ENCODE results near the gene GALNT17.
A peak's percentile ranks its signal among the peaks of the same experiment; 100 is the strongest.

GALNT17 gene

GRCh38 chr7:71325151-71325550 lies 193.2 kb downstream of the GALNT17 start:
- no peak overlapping the region for H3K4me3 ChIP-seq (ENCODE audit: low read depth in 1 of 2, low read length in 2 of 2)
- H3K36me3 ChIP-seq (ENCODE audit: insufficient read depth, low read length) = no peaks in the 10 kb centered on the region
- no peaks in the 10 kb centered on the region for H3K9me3 ChIP-seq (ENCODE audit: low read length)
- no peak overlapping the region for H3K9ac ChIP-seq (ENCODE audit: low read length)
- no peaks in the 10 kb centered on the region for H3K27me3 ChIP-seq (ENCODE audit: control insufficient read depth in 1 of 2, insufficient read depth in 2 of 2, low read length in 2 of 2)
- no peaks in the 10 kb centered on the region for H3K4me1 ChIP-seq (ENCODE audit: insufficient read depth, low read length)
- no peak overlapping the region for H3K27ac ChIP-seq (ENCODE audit: low read depth, low read length)

- Histone ChIP-seq H3K27ac (ENCODE audit: low read depth, low read length) (no peak overlapping the region), H3K9me3 (ENCODE audit: low read length) (no peaks in the 10 kb centered on the region), H3K36me3 (ENCODE audit: insufficient read depth, low read length) (no peaks in the 10 kb centered on the region)
Measured at GRCh38 chr7:71326595-71326994, 194.7 kb downstream of the GALNT17 start.

GRCh38 chr7:71327946-71328345 lies 196.0 kb downstream of the GALNT17 start:
- Histone ChIP-seq H3K4me3 (ENCODE audit: low read depth in 1 of 2, low read length in 2 of 2) (no peak overlapping the region), H3K27ac (ENCODE audit: low read depth, low read length) (no peak overlapping the region), H3K27me3 (ENCODE audit: control insufficient read depth in 1 of 2, insufficient read depth in 2 of 2, low read length in 2 of 2) (no peaks in the 10 kb centered on the region)

More at GRCh38 chr7:71326595-71326994, 194.7 kb downstream of the GALNT17 start:
- no peaks in the 10 kb centered on the region for H3K4me1 ChIP-seq (ENCODE audit: insufficient read depth, low read length)
- no peak overlapping the region for H3K9ac ChIP-seq (ENCODE audit: low read length)
- H3K27me3 ChIP-seq (ENCODE audit: control insufficient read depth in 1 of 2, insufficient read depth in 2 of 2, low read length in 2 of 2) = no peaks in the 10 kb centered on the region
- H3K4me3 ChIP-seq (ENCODE audit: low read depth in 1 of 2, low read length in 2 of 2) = no peak overlapping the region

GRCh38 chr7:71329030-71329660 lies 197.2 kb downstream of the GALNT17 start:
- Histone ChIP-seq H3K4me1 (ENCODE audit: insufficient read depth, low read length) (no peaks in the 10 kb centered on the region), H3K27ac (ENCODE audit: low read depth, low read length) (no peak overlapping the region), H3K4me3 (ENCODE audit: low read depth in 1 of 2, low read length in 2 of 2) (no peak overlapping the region), H3K9me3 (ENCODE audit: low read length) (no peaks in the 10 kb centered on the region), H3K27me3 (ENCODE audit: control insufficient read depth in 1 of 2, insufficient read depth in 2 of 2, low read length in 2 of 2) (no peaks in the 10 kb centered on the region), H3K36me3 (ENCODE audit: insufficient read depth, low read length) (no peaks in the 10 kb centered on the region), H3K9ac (ENCODE audit: low read length) (no peak overlapping the region)

More at GRCh38 chr7:71327946-71328345, 196.0 kb downstream of the GALNT17 start:
- no peaks in the 10 kb centered on the region for H3K4me1 ChIP-seq (ENCODE audit: insufficient read depth, low read length)
- H3K9me3 ChIP-seq (ENCODE audit: low read length) = no peaks in the 10 kb centered on the region
- no peaks in the 10 kb centered on the region for H3K36me3 ChIP-seq (ENCODE audit: insufficient read depth, low read length)
- no peak overlapping the region for H3K9ac ChIP-seq (ENCODE audit: low read length)

GRCh38 chr7:71332207-71332606 lies 200.3 kb downstream of the GALNT17 start:
- H3K9me3 ChIP-seq (ENCODE audit: low read length) = no peaks in the 10 kb centered on the region
- H3K4me1 ChIP-seq (ENCODE audit: insufficient read depth, low read length) = no peaks in the 10 kb centered on the region
- H3K27ac ChIP-seq (ENCODE audit: low read depth, low read length) = no peak overlapping the region
- no peak overlapping the region for H3K4me3 ChIP-seq (ENCODE audit: low read depth in 1 of 2, low read length in 2 of 2)
- H3K9ac ChIP-seq (ENCODE audit: low read length) = no peak overlapping the region
- no peaks in the 10 kb centered on the region for H3K36me3 ChIP-seq (ENCODE audit: insufficient read depth, low read length)
- H3K27me3 ChIP-seq (ENCODE audit: control insufficient read depth in 1 of 2, insufficient read depth in 2 of 2, low read length in 2 of 2) = no peaks in the 10 kb centered on the region

GRCh38 chr7:71334541-71334940 lies 202.6 kb downstream of the GALNT17 start:
- no peaks in the 10 kb centered on the region for H3K9me3 ChIP-seq (ENCODE audit: low read length)

GRCh38 chr7:71338866-71339265 lies 206.9 kb downstream of the GALNT17 start:
- no peak overlapping the region for H3K27ac ChIP-seq (ENCODE audit: low read depth, low read length)
- no peak overlapping the region for H3K9ac ChIP-seq (ENCODE audit: low read length)
- H3K4me3 ChIP-seq (ENCODE audit: low read depth in 1 of 2, low read length in 2 of 2) = no peak overlapping the region
- H3K36me3 ChIP-seq (ENCODE audit: insufficient read depth, low read length) = no peaks in the 10 kb centered on the region
- no peaks in the 10 kb centered on the region for H3K9me3 ChIP-seq (ENCODE audit: low read length)
- no peaks in the 10 kb centered on the region for H3K4me1 ChIP-seq (ENCODE audit: insufficient read depth, low read length)
- no peaks in the 10 kb centered on the region for H3K27me3 ChIP-seq (ENCODE audit: control insufficient read depth in 1 of 2, insufficient read depth in 2 of 2, low read length in 2 of 2)

More at GRCh38 chr7:71334541-71334940, 202.6 kb downstream of the GALNT17 start:
- Histone ChIP-seq H3K4me3 (ENCODE audit: low read depth in 1 of 2, low read length in 2 of 2) (no peak overlapping the region), H3K27ac (ENCODE audit: low read depth, low read length) (peak overlapping the region; percentile 34), H3K9ac (ENCODE audit: low read length) (no peak overlapping the region), H3K36me3 (ENCODE audit: insufficient read depth, low read length) (no peaks in the 10 kb centered on the region), H3K4me1 (ENCODE audit: insufficient read depth, low read length) (no peaks in the 10 kb centered on the region), H3K27me3 (ENCODE audit: control insufficient read depth in 1 of 2, insufficient read depth in 2 of 2, low read length in 2 of 2) (no peaks in the 10 kb centered on the region)

- Histone ChIP-seq H3K36me3 (ENCODE audit: insufficient read depth, low read length) (no peaks in the 10 kb centered on the region), H3K9me3 (ENCODE audit: low read length) (peaks cover 3% of the 10 kb centered on the region), H3K9ac (ENCODE audit: low read length) (no peak overlapping the region), H3K4me3 (ENCODE audit: low read depth in 1 of 2, low read length in 2 of 2) (no peak overlapping the region), H3K27me3 (ENCODE audit: control insufficient read depth in 1 of 2, insufficient read depth in 2 of 2, low read length in 2 of 2) (no peaks in the 10 kb centered on the region), H3K4me1 (ENCODE audit: insufficient read depth, low read length) (no peaks in the 10 kb centered on the region), H3K27ac (ENCODE audit: low read depth, low read length) (no peak overlapping the region)
Measured at GRCh38 chr7:71339924-71340323, 208.0 kb downstream of the GALNT17 start.

- no peak overlapping the region for H3K4me3 ChIP-seq (ENCODE audit: low read depth in 1 of 2, low read length in 2 of 2)
- no peaks in the 10 kb centered on the region for H3K36me3 ChIP-seq (ENCODE audit: insufficient read depth, low read length)
- no peak overlapping the region for H3K27ac ChIP-seq (ENCODE audit: low read depth, low read length)
- no peaks in the 10 kb centered on the region for H3K27me3 ChIP-seq (ENCODE audit: control insufficient read depth in 1 of 2, insufficient read depth in 2 of 2, low read length in 2 of 2)
- no peak overlapping the region for H3K9ac ChIP-seq (ENCODE audit: low read length)
- H3K9me3 ChIP-seq (ENCODE audit: low read length) = peaks cover 3% of the 10 kb centered on the region
- H3K4me1 ChIP-seq (ENCODE audit: insufficient read depth, low read length) = no peaks in the 10 kb centered on the region
Measured at GRCh38 chr7:71342202-71342601, 210.3 kb downstream of the GALNT17 start.

- H3K36me3 ChIP-seq (ENCODE audit: insufficient read depth, low read length) = no peaks in the 10 kb centered on the region
- no peaks in the 10 kb centered on the region for H3K27me3 ChIP-seq (ENCODE audit: control insufficient read depth in 1 of 2, insufficient read depth in 2 of 2, low read length in 2 of 2)
- H3K9ac ChIP-seq (ENCODE audit: low read length) = no peak overlapping the region
- peaks cover 3% of the 10 kb centered on the region for H3K9me3 ChIP-seq (ENCODE audit: low read length)
- H3K4me3 ChIP-seq (ENCODE audit: low read depth in 1 of 2, low read length in 2 of 2) = no peak overlapping the region
- peaks cover under 1% of the 10 kb centered on the region for H3K4me1 ChIP-seq (ENCODE audit: insufficient read depth, low read length)
- no peak overlapping the region for H3K27ac ChIP-seq (ENCODE audit: low read depth, low read length)
Measured at GRCh38 chr7:71343039-71343438, 211.1 kb downstream of the GALNT17 start.

GRCh38 chr7:71343892-71344291 lies 211.9 kb downstream of the GALNT17 start:
- H3K27me3 ChIP-seq (ENCODE audit: control insufficient read depth in 1 of 2, insufficient read depth in 2 of 2, low read length in 2 of 2) = no peaks in the 10 kb centered on the region

More at GRCh38 chr7:71343892-71344291, 211.9 kb downstream of the GALNT17 start:
- H3K9me3 ChIP-seq (ENCODE audit: low read length) = peaks cover 3% of the 10 kb centered on the region
- H3K4me1 ChIP-seq (ENCODE audit: insufficient read depth, low read length) = peaks cover 9% of the 10 kb centered on the region
- H3K27ac ChIP-seq (ENCODE audit: low read depth, low read length) = no peak overlapping the region
- no peak overlapping the region for H3K4me3 ChIP-seq (ENCODE audit: low read depth in 1 of 2, low read length in 2 of 2)
- no peaks in the 10 kb centered on the region for H3K36me3 ChIP-seq (ENCODE audit: insufficient read depth, low read length)
- H3K9ac ChIP-seq (ENCODE audit: low read length) = no peak overlapping the region

Measured in muscle layer of colon (tissue), 2 donors.